ENCODE results near the gene RHEB. TPM values are rescaled to one million over a fixed set of nuclear protein-coding genes. Genes with fewer than 3 reads are reported as not detected.

Gene RHEB
- total RNA-seq, 1 experiment from 2014 or later, result 135 TPM

- Mint-ChIP-seq H3K27ac (ENCODE audit: low read depth, unreplicated experiment) (no peak overlapping the region), H3K27me3 (ENCODE audit: insufficient read depth, unreplicated experiment) (peaks cover 10% of the 10 kb centered on the region)
- CTCF ChIA-PET, result interaction anchor here (1.2 to 4.2 kb wide), 3 partner anchors 12 to 87 kb away, joined by 4 to 24 read pairs (median 6); no protein-coding TSS in a partner anchor
Observed at GRCh38 chr7:151437159-151437553, 82.5 kb downstream of the RHEB start.

GRCh38 chr7:151436446-151437158, 83.1 kb downstream of the RHEB start:
- Mint-ChIP-seq H3K27ac (ENCODE audit: low read depth, unreplicated experiment) (no peak overlapping the region), H3K4me1 (ENCODE audit: insufficient read depth, unreplicated experiment) (peaks cover 5% of the 10 kb centered on the region), H3K4me3 (ENCODE audit: unreplicated experiment) (no peak overlapping the region), H3K27me3 (ENCODE audit: insufficient read depth, unreplicated experiment) (peaks cover 10% of the 10 kb centered on the region), H3K36me3 (ENCODE audit: insufficient read depth, unreplicated experiment) (no peaks in the 10 kb centered on the region), H3K9me3 (ENCODE audit: unreplicated experiment) (no peaks in the 10 kb centered on the region)
- intact Hi-C loops (cut with micrococcal nuclease), result no loop called here
- ChIA-PET POLR2A (interaction anchor here (0.8 kb wide), 1 partner anchor 12 kb away, joined by 4 read pairs; no protein-coding TSS in a partner anchor), CTCF (interaction anchor here (1.3 to 4.2 kb wide), 2 partner anchors 13 to 68 kb away, joined by 4 to 24 read pairs; no protein-coding TSS in a partner anchor)
- DNase-seq (ENCODE audit: unreplicated experiment), result no peak
- no peak for TF ChIP-seq CTCF (IDR thresholded peaks at IDR 0.05; ENCODE audit: unreplicated experiment)
- no TSS peak for BruUV-seq (replicated peaks)

More at GRCh38 chr7:151437159-151437553, 82.5 kb downstream of the RHEB start:
- intact Hi-C loops (cut with micrococcal nuclease), result no loop called here
- no TSS peak for BruUV-seq (replicated peaks)
- H3K4me3 Mint-ChIP-seq (ENCODE audit: unreplicated experiment), result no peak overlapping the region
- peaks cover 7% of the 10 kb centered on the region for H3K4me1 Mint-ChIP-seq (ENCODE audit: insufficient read depth, unreplicated experiment)
- no peaks in the 10 kb centered on the region for H3K36me3 Mint-ChIP-seq (ENCODE audit: insufficient read depth, unreplicated experiment)
- TF ChIP-seq CTCF (IDR thresholded peaks at IDR 0.05; ENCODE audit: unreplicated experiment), result no peak
- POLR2A ChIA-PET, result interaction anchor here (0.6 to 0.8 kb wide), 2 partner anchors 12 to 209 kb away, joined by 3 to 4 read pairs; no protein-coding TSS in a partner anchor
- DNase-seq (ENCODE audit: unreplicated experiment), result no peak
- no peaks in the 10 kb centered on the region for H3K9me3 Mint-ChIP-seq (ENCODE audit: unreplicated experiment)

GRCh38 chr7:151435971-151436370, 83.7 kb downstream of the RHEB start:
- TF ChIP-seq CTCF (IDR thresholded peaks at IDR 0.05; ENCODE audit: unreplicated experiment), result no peak
- H3K27me3 Mint-ChIP-seq (ENCODE audit: insufficient read depth, unreplicated experiment), result peaks cover 10% of the 10 kb centered on the region
- no peaks in the 10 kb centered on the region for H3K36me3 Mint-ChIP-seq (ENCODE audit: insufficient read depth, unreplicated experiment)
- CTCF ChIA-PET, result interaction anchor here (1.3 kb wide), 1 partner anchor 67 kb away, joined by 4 read pairs; no protein-coding TSS in a partner anchor
- POLR2A ChIA-PET, result no interaction called here
- no peak for DNase-seq (ENCODE audit: unreplicated experiment)
- no peak overlapping the region for H3K4me3 Mint-ChIP-seq (ENCODE audit: unreplicated experiment)
- no peaks in the 10 kb centered on the region for H3K4me1 Mint-ChIP-seq (ENCODE audit: insufficient read depth, unreplicated experiment)
- H3K9me3 Mint-ChIP-seq (ENCODE audit: unreplicated experiment), result no peaks in the 10 kb centered on the region
- intact Hi-C loops (cut with micrococcal nuclease), result no loop called here
- BruUV-seq (replicated peaks), result no TSS peak
- no peak overlapping the region for H3K27ac Mint-ChIP-seq (ENCODE audit: low read depth, unreplicated experiment)

- Mint-ChIP-seq H3K4me1 (ENCODE audit: insufficient read depth, unreplicated experiment) (no peaks in the 10 kb centered on the region), H3K36me3 (ENCODE audit: insufficient read depth, unreplicated experiment) (no peaks in the 10 kb centered on the region), H3K27me3 (ENCODE audit: insufficient read depth, unreplicated experiment) (peaks cover 4% of the 10 kb centered on the region), H3K27ac (ENCODE audit: low read depth, unreplicated experiment) (no peak overlapping the region), H3K4me3 (ENCODE audit: unreplicated experiment) (no peak overlapping the region), H3K9me3 (ENCODE audit: unreplicated experiment) (no peaks in the 10 kb centered on the region)
- no TSS peak for BruUV-seq (replicated peaks)
- DNase-seq (ENCODE audit: unreplicated experiment), result no peak
- no peak for TF ChIP-seq CTCF (IDR thresholded peaks at IDR 0.05; ENCODE audit: unreplicated experiment)
- intact Hi-C loops (cut with micrococcal nuclease), result no loop called here
- POLR2A ChIA-PET, result no interaction called here
- CTCF ChIA-PET, result no interaction called here
Observed at GRCh38 chr7:151435103-151435916, 84.4 kb downstream of the RHEB start.
